IMR-90 (cell line): ENCODE results near the gene CELF6. TPM values are rescaled to one million over a fixed set of nuclear protein-coding genes. Genes with fewer than 3 reads are reported as not detected.

ENCODE experiments used
- ATAC-seq: fragments of 200-7000 bp; cut with Tn5 transposase; 2 replicates; pipeline ENCODE4 v1.9.1; 2020; ENCODE audit warnings: low read depth, mild to moderate bottlenecking, moderate library complexity
- BruUV-seq: library from RNA; stranded (reverse); fragments of 400-500 nt; replicated peaks from 2 replicates; lab custom pipeline; 2021; lab: Mats Ljungman, UMichigan
- CTCF ChIA-PET: fragments of 300-600 bp; formaldehyde crosslinking; extraction: SDS; loops from one replicate; lab custom pipeline; 2021; ENCODE audit warnings: antibody characterized with exemption; lab: Yijun Ruan, JAX
- POLR2A ChIA-PET: fragments of 300-600 bp; sonication (Branson Sonifier 250); formaldehyde crosslinking; loops from one replicate; lab custom pipeline; 2022; ENCODE audit warnings: antibody characterized with exemption; ENCODE audit not compliant: unreplicated experiment; lab: Charles Lee
- DNase-seq: peaks from one replicate; pipeline ENCODE4 v3.0.0; 2013
- H2AFZ ChIP-seq: replicated peaks from 2 replicates; pipeline ENCODE3; 2013; ENCODE audit warnings: low read length, mild to moderate bottlenecking; ENCODE audit not compliant: poor library complexity
- H2AK5ac ChIP-seq: 2 replicates; pipeline ENCODE4 v1.6.1; 2013; ENCODE audit warnings: low read depth, low read length, inconsistent platforms
- H2AK9ac ChIP-seq: replicated peaks from 2 replicates; pipeline ENCODE3; 2013; ENCODE audit warnings: mild to moderate bottlenecking, low read depth, low read length, moderate library complexity; ENCODE audit not compliant: poor library complexity
- H2BK120ac ChIP-seq: 2 replicates; pipeline ENCODE4 v1.6.1; 2013; ENCODE audit warnings: low read depth, low read length, inconsistent platforms
- H2BK15ac ChIP-seq: 3 replicates; pipeline ENCODE4 v1.6.1; 2013; ENCODE audit warnings: low read depth, low read length, inconsistent platforms
- H2BK20ac ChIP-seq: 2 replicates; pipeline ENCODE4 v1.6.1; 2013; ENCODE audit warnings: low read depth, mild to moderate bottlenecking, inconsistent platforms, low read length, moderate library complexity
- H2BK5ac ChIP-seq: 2 replicates; pipeline ENCODE4 v1.6.1; 2013; ENCODE audit warnings: mild to moderate bottlenecking, low read depth, low read length, inconsistent platforms; ENCODE audit not compliant: poor library complexity, severe bottlenecking
- H3K14ac ChIP-seq: replicated peaks from 2 replicates; pipeline ENCODE4 v1.6.1; 2013; ENCODE audit warnings: low read depth, low read length, inconsistent platforms
- H3K18ac ChIP-seq: 2 replicates; pipeline ENCODE4 v1.6.1; 2013; ENCODE audit warnings: low read depth, low read length, control low read depth
- H3K23ac ChIP-seq: 2 replicates; pipeline ENCODE4 v1.6.1; 2013; ENCODE audit warnings: low read depth, low read length, inconsistent platforms
- H3K27ac ChIP-seq: 2 replicates; pipeline ENCODE4 v1.5.1; 2013; ENCODE audit warnings: mild to moderate bottlenecking, control low read depth, low read length; ENCODE audit not compliant: insufficient read depth
- H3K27me3 ChIP-seq: 2 replicates; pipeline ENCODE4 v1.6.1; 2013; ENCODE audit warnings: low read length; ENCODE audit not compliant: control insufficient read depth, insufficient read depth
- H3K36me3 ChIP-seq: 2 replicates; pipeline ENCODE4 v1.6.1; 2013; ENCODE audit warnings: low read length, mixed read lengths; ENCODE audit not compliant: control insufficient read depth, insufficient read depth
- H3K4ac ChIP-seq: 2 replicates; pipeline ENCODE4 v1.6.1; 2013; ENCODE audit warnings: low read depth, low read length, inconsistent platforms
- H3K4me1 ChIP-seq: 2 replicates; pipeline ENCODE4 v1.6.1; 2013; ENCODE audit warnings: low read length, mixed read lengths; ENCODE audit not compliant: control insufficient read depth, insufficient read depth
- H3K4me2 ChIP-seq: 2 replicates; pipeline ENCODE4 v1.6.1; 2013; ENCODE audit warnings: low read depth, mild to moderate bottlenecking, control low read depth, low read length, moderate library complexity
- H3K4me3 ChIP-seq: 2 replicates; pipeline ENCODE4 v1.5.1; 2013; ENCODE audit warnings: low read depth, mild to moderate bottlenecking, control low read depth, low read length, moderate library complexity; ENCODE audit not compliant: insufficient read depth
- H3K56ac ChIP-seq: 2 replicates; pipeline ENCODE4 v1.6.1; 2013; ENCODE audit warnings: low read length, inconsistent platforms; ENCODE audit not compliant: insufficient read depth; ENCODE audit errors: extremely low read depth
- H3K79me1 ChIP-seq, 2 experiments: 2 replicates each; pipeline ENCODE4 v1.6.1; 2013; ENCODE audit warnings: low read length in 2 of 2, inconsistent platforms in 1 of 2, low read depth in 1 of 2
- H3K9ac ChIP-seq: 2 replicates; pipeline ENCODE4 v1.6.1; 2013; ENCODE audit warnings: low read depth, low read length, control low read depth
- H3K9me1 ChIP-seq: 2 replicates; pipeline ENCODE4 v1.6.1; 2013; ENCODE audit warnings: low read length, inconsistent platforms; ENCODE audit not compliant: insufficient read depth
- H3K9me3 ChIP-seq: 2 replicates; pipeline ENCODE4 v1.6.1; 2013; ENCODE audit warnings: low read length; ENCODE audit not compliant: control insufficient read depth, insufficient read depth
- H4K20me1 ChIP-seq: 2 replicates; pipeline ENCODE4 v1.6.1; 2013; ENCODE audit warnings: low read length, inconsistent platforms; ENCODE audit not compliant: insufficient read depth
- H4K5ac ChIP-seq: 2 replicates; pipeline ENCODE4 v1.6.1; 2013; ENCODE audit warnings: mild to moderate bottlenecking, low read depth, low read length, control low read depth
- H4K8ac ChIP-seq, 2 experiments: 2 replicates each; pipeline ENCODE4 v1.6.1; 2013; ENCODE audit warnings: low read depth in 2 of 2, low read length in 2 of 2, control low read depth in 1 of 2, inconsistent platforms in 1 of 2
- H4K91ac ChIP-seq: 2 replicates; pipeline ENCODE4 v1.6.1; 2013; ENCODE audit warnings: low read depth, low read length, inconsistent platforms; ENCODE audit not compliant: insufficient read depth
- BHLHE40 ChIP-seq: fragments of 150-350 bp; IDR thresholded peaks from 2 replicates; pipeline ENCODE4 v1.6.1; 2016; ENCODE audit warnings: mild to moderate bottlenecking, low read depth, low read length
- CEBPB ChIP-seq: IDR thresholded peaks from 2 replicates; pipeline ENCODE4 v1.6.1; 2012; ENCODE audit warnings: low read depth, low read length, improper control_type of control experiment
- CHD1 ChIP-seq: IDR thresholded peaks from 2 replicates; pipeline ENCODE4 v1.6.1; 2012; ENCODE audit warnings: low read depth, low read length, improper control_type of control experiment
- ELK1 ChIP-seq: fragments of 150-350 bp; IDR thresholded peaks from 2 replicates; pipeline ENCODE4 v1.6.1; 2016; ENCODE audit warnings: low read depth, mild to moderate bottlenecking, low read length, moderate library complexity, borderline replicate concordance
- FOS ChIP-seq: fragments of 150-350 bp; IDR thresholded peaks from 2 replicates; pipeline ENCODE4 v1.6.1; 2016; ENCODE audit warnings: low read depth, low read length
- MAFK ChIP-seq: IDR thresholded peaks from 2 replicates; pipeline ENCODE4 v1.6.1; 2012; ENCODE audit warnings: low read depth, low read length, improper control_type of control experiment
- MAZ ChIP-seq: IDR thresholded peaks from 2 replicates; pipeline ENCODE4 v1.6.1; 2012; ENCODE audit warnings: low read depth, mild to moderate bottlenecking, low read length, improper control_type of control experiment, moderate library complexity, borderline replicate concordance
- MXI1 ChIP-seq: IDR thresholded peaks from 2 replicates; pipeline ENCODE4 v1.6.1; 2012; ENCODE audit warnings: low read depth, mild to moderate bottlenecking, low read length, moderate library complexity, borderline replicate concordance
- NFE2L2 ChIP-seq: fragments of 150-350 bp; IDR thresholded peaks from 2 replicates; pipeline ENCODE4 v1.6.1; 2016; ENCODE audit warnings: low read depth, mild to moderate bottlenecking, low read length
- POLR2A ChIP-seq: IDR thresholded peaks from 2 replicates; pipeline ENCODE4 v1.6.1; 2012; ENCODE audit warnings: mild to moderate bottlenecking, low read depth, low read length
- RAD21 ChIP-seq: IDR thresholded peaks from 2 replicates; pipeline ENCODE4 v1.6.1; 2012; ENCODE audit warnings: low read length, improper control_type of control experiment
- RCOR1 ChIP-seq: IDR thresholded peaks from 2 replicates; pipeline ENCODE4 v1.6.1; 2012; ENCODE audit warnings: mild to moderate bottlenecking, low read length, improper control_type of control experiment; ENCODE audit not compliant: insufficient replicate concordance
- RFX5 ChIP-seq: IDR thresholded peaks from 2 replicates; pipeline ENCODE4 v1.8.0; 2012; ENCODE audit warnings: low read depth, mild to moderate bottlenecking, low read length, moderate library complexity
- SMC3 ChIP-seq: fragments of 150-350 bp; IDR thresholded peaks from 2 replicates; pipeline ENCODE4 v1.6.1; 2016; ENCODE audit warnings: low read depth, mild to moderate bottlenecking, antibody characterized with exemption, low read length, moderate library complexity
- WGBS, 2 experiments: methylation state at CpG; one replicate each; pipeline versions ENCODE4 v1.1.5 to v1.1.7; 2013; ENCODE audit warnings: missing lambda C conversion rate in 2 of 2; ENCODE audit not compliant: insufficient read length in 1 of 2; ENCODE audit errors: extremely low coverage in 2 of 2; 5-methylcytosine and 5-hydroxymethylcytosine counted together
- dilution Hi-C: fragments of 300-500 bp; cut with HindIII; formaldehyde crosslinking; loops from one replicate; pipeline ENCODE4 v1.14.3; 2018; ENCODE audit warnings: low sequenced_read_pairs; ENCODE audit not compliant: unreplicated experiment
- in situ Hi-C: fragments of 300-500 bp; cut with MboI; formaldehyde crosslinking; loops from 3 replicates; pipeline ENCODE4 v1.14.3; 2019; ENCODE audit warnings: low sequenced_read_pairs, inconsistent platforms, mixed read lengths
- intact Hi-C: fragments of 100-400 bp; cut with micrococcal nuclease; formaldehyde crosslinking; loops from 2 replicates; pipeline ENCODE4 v1.10.0; 2022
- polyA plus RNA-seq, 3 experiments: library from polyadenylated mRNA; depleted of rRNA; stranded (reverse); fragments of >200 nt; gene quantifications; 2 replicates each; pipeline ENCODE4 v1.2.3, GENCODE V29; 2012; ENCODE audit warnings: low replicate concordance in 1 of 3
- total RNA-seq: library from RNA; depleted of rRNA; stranded (reverse); fragments of >200 nt; gene quantifications from 2 replicates; pipeline ENCODE4 v1.2.3, GENCODE V29; 2012
- TF ChIP-seq, protein P1 (sequence below): conservative IDR thresholded peaks from 2 replicates; pipeline ENCODE4 v1.5.1; 2012; ENCODE audit warnings: mild to moderate bottlenecking, low read depth, low read length, improper control_type of control experiment

The CELF6 gene
- total and polyA plus RNA-seq, 2 of the 4 experiments (the other 2 are of a cell fraction): 0.07 TPM; not detected in 1

DNA sequence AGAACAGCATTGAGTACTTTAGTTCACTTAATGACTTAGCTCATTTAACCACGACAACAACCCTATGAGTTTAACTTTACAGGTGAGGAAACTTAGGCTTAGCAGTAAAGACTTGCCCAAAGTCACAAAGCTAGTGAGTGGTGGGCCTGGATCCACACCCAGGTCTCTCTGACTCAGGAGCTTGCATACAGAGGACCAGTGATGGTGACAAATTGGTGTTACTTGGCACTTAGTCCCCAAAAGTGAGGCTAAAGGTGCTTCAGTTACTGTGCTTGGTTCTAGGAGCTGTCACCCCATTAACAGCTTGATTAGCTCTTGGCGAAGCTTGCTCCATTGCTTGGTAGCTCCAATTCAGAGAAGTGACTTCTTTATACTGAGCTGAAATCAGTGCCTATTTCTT lies 6.1 kb downstream of the CELF6 start:
- intact Hi-C loops (no loop called here), in situ Hi-C loops (no loop called here), dilution Hi-C loops (no loop called here)
- Histone ChIP-seq H3K27ac (no peak overlapping the region), H3K18ac (no peak overlapping the region), H3K9me3 (no peaks in the 10 kb centered on the region), H2BK5ac (no peak overlapping the region), H3K9me1 (no peaks in the 10 kb centered on the region), H3K56ac (no peak overlapping the region), H3K14ac (no peak overlapping the region), H3K23ac (no peak overlapping the region), H4K5ac (no peak overlapping the region), H2AK9ac (no peak overlapping the region), H4K91ac (no peak overlapping the region), H3K4me3 (no peak overlapping the region), H3K4me2 (no peak overlapping the region), H4K8ac (no peak overlapping the region), H2AK5ac (no peak overlapping the region), H3K4me1 (no peaks in the 10 kb centered on the region), H2BK20ac (no peak overlapping the region), H2AFZ (no peak overlapping the region), H3K4ac (no peak overlapping the region), H3K36me3 (no peaks in the 10 kb centered on the region), H3K79me1 (no peaks in the 10 kb centered on the region), H2BK15ac (no peak overlapping the region), H2BK120ac (no peak overlapping the region), H3K27me3 (peaks cover 34% of the 10 kb centered on the region), H3K9ac (no peak overlapping the region), H4K20me1 (no peaks in the 10 kb centered on the region; the same call in 1 of the 2 replicates)
- no peak for ATAC-seq
- WGBS, 2 experiments: no CpG with 5 or more reads among the region's 2 CpGs
- CTCF ChIA-PET: no interaction called here
- POLR2A ChIA-PET: no interaction called here
- TF ChIP-seq SMC3: no peak
- TF ChIP-seq, protein P1, sequence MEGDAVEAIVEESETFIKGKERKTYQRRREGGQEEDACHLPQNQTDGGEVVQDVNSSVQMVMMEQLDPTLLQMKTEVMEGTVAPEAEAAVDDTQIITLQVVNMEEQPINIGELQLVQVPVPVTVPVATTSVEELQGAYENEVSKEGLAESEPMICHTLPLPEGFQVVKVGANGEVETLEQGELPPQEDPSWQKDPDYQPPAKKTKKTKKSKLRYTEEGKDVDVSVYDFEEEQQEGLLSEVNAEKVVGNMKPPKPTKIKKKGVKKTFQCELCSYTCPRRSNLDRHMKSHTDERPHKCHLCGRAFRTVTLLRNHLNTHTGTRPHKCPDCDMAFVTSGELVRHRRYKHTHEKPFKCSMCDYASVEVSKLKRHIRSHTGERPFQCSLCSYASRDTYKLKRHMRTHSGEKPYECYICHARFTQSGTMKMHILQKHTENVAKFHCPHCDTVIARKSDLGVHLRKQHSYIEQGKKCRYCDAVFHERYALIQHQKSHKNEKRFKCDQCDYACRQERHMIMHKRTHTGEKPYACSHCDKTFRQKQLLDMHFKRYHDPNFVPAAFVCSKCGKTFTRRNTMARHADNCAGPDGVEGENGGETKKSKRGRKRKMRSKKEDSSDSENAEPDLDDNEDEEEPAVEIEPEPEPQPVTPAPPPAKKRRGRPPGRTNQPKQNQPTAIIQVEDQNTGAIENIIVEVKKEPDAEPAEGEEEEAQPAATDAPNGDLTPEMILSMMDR: no peak
- no peak for TF ChIP-seq ELK1
- TF ChIP-seq MXI1: no peak
- no peak for TF ChIP-seq CEBPB
- no peak for TF ChIP-seq MAFK
- no peak for TF ChIP-seq NFE2L2
- TF ChIP-seq CHD1: no peak
- TF ChIP-seq MAZ: no peak
- TF ChIP-seq RAD21: no peak
- TF ChIP-seq BHLHE40: no peak
- TF ChIP-seq POLR2A: no peak
- TF ChIP-seq RFX5: no peak
- TF ChIP-seq FOS: no peak
- TF ChIP-seq RCOR1: no peak
- DNase-seq: no peak
- no TSS peak for BruUV-seq
